ENCODE data around the gene ERBB2. TPM values are rescaled to one million over a fixed set of nuclear protein-coding genes. Genes with fewer than 3 reads are reported as not detected.

The ERBB2 gene
- total and polyA plus RNA-seq, 2 of the 8 experiments (the other 6 are each of a cell fraction or from before 2014, with no cell fraction given) = 183 to 394 TPM

DNA sequence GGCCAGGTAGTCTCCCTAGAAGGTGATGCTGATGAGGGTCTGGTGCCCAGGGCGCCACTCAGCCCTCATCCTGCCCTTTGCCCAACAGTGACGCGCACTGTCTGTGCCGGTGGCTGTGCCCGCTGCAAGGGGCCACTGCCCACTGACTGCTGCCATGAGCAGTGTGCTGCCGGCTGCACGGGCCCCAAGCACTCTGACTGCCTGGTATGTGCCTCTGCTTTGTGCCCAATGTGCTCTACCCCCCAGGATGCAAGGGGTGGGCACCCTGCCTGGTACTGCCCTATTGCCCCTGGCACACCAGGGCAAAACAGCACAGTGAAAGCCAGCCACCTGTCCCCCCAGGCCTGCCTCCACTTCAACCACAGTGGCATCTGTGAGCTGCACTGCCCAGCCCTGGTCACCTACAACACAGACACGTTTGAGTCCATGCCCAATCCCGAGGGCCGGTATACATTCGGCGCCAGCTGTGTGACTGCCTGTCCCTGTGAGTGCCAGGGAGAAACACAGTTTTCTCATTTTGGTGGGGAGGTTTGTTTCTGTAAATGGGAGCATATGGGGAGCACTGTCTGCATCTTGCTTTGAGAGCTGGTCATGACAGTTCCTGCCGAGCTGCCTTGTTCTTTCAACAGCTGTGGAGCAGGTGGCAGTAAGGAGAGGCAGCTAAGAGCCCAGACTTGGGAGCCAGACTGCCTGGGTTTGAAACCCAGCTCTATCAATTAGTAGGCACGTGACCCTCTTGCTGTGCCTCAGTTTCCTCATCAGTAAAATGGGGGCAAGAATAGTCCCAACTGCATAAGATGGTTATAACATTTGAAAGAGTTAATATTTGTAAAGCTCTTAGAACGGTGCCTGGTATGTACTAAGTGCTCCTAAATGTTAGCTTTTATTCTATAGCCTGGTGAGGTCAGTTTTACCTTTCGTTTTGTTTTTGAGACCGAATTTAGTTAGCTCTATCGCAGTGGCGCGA is 10.4 kb downstream of the ERBB2 start (continued):
- TF ChIP-seq, protein P1, sequence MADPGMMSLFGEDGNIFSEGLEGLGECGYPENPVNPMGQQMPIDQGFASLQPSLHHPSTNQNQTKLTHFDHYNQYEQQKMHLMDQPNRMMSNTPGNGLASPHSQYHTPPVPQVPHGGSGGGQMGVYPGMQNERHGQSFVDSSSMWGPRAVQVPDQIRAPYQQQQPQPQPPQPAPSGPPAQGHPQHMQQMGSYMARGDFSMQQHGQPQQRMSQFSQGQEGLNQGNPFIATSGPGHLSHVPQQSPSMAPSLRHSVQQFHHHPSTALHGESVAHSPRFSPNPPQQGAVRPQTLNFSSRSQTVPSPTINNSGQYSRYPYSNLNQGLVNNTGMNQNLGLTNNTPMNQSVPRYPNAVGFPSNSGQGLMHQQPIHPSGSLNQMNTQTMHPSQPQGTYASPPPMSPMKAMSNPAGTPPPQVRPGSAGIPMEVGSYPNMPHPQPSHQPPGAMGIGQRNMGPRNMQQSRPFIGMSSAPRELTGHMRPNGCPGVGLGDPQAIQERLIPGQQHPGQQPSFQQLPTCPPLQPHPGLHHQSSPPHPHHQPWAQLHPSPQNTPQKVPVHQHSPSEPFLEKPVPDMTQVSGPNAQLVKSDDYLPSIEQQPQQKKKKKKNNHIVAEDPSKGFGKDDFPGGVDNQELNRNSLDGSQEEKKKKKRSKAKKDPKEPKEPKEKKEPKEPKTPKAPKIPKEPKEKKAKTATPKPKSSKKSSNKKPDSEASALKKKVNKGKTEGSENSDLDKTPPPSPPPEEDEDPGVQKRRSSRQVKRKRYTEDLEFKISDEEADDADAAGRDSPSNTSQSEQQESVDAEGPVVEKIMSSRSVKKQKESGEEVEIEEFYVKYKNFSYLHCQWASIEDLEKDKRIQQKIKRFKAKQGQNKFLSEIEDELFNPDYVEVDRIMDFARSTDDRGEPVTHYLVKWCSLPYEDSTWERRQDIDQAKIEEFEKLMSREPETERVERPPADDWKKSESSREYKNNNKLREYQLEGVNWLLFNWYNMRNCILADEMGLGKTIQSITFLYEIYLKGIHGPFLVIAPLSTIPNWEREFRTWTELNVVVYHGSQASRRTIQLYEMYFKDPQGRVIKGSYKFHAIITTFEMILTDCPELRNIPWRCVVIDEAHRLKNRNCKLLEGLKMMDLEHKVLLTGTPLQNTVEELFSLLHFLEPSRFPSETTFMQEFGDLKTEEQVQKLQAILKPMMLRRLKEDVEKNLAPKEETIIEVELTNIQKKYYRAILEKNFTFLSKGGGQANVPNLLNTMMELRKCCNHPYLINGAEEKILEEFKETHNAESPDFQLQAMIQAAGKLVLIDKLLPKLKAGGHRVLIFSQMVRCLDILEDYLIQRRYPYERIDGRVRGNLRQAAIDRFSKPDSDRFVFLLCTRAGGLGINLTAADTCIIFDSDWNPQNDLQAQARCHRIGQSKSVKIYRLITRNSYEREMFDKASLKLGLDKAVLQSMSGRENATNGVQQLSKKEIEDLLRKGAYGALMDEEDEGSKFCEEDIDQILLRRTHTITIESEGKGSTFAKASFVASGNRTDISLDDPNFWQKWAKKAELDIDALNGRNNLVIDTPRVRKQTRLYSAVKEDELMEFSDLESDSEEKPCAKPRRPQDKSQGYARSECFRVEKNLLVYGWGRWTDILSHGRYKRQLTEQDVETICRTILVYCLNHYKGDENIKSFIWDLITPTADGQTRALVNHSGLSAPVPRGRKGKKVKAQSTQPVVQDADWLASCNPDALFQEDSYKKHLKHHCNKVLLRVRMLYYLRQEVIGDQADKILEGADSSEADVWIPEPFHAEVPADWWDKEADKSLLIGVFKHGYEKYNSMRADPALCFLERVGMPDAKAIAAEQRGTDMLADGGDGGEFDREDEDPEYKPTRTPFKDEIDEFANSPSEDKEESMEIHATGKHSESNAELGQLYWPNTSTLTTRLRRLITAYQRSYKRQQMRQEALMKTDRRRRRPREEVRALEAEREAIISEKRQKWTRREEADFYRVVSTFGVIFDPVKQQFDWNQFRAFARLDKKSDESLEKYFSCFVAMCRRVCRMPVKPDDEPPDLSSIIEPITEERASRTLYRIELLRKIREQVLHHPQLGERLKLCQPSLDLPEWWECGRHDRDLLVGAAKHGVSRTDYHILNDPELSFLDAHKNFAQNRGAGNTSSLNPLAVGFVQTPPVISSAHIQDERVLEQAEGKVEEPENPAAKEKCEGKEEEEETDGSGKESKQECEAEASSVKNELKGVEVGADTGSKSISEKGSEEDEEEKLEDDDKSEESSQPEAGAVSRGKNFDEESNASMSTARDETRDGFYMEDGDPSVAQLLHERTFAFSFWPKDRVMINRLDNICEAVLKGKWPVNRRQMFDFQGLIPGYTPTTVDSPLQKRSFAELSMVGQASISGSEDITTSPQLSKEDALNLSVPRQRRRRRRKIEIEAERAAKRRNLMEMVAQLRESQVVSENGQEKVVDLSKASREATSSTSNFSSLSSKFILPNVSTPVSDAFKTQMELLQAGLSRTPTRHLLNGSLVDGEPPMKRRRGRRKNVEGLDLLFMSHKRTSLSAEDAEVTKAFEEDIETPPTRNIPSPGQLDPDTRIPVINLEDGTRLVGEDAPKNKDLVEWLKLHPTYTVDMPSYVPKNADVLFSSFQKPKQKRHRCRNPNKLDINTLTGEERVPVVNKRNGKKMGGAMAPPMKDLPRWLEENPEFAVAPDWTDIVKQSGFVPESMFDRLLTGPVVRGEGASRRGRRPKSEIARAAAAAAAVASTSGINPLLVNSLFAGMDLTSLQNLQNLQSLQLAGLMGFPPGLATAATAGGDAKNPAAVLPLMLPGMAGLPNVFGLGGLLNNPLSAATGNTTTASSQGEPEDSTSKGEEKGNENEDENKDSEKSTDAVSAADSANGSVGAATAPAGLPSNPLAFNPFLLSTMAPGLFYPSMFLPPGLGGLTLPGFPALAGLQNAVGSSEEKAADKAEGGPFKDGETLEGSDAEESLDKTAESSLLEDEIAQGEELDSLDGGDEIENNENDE (IDR thresholded peaks at IDR 0.05; ENCODE audit: insufficient replicate concordance, low read length) = no peak
- no peak for TF ChIP-seq RAD21 (IDR thresholded peaks at IDR 0.05 in 1 of 2, conservative IDR thresholded peaks at IDR 0.05 in 1 of 2; ENCODE audit: low read depth in 2 of 2, low read length in 2 of 2)
- TF ChIP-seq TCF12 (IDR thresholded peaks at IDR 0.05; ENCODE audit: low read depth, low read length) = no peak
- TF ChIP-seq SRF (IDR thresholded peaks at IDR 0.05; ENCODE audit: low read depth, low read length) = no peak
- no peak for TF ChIP-seq BCL11A (IDR thresholded peaks at IDR 0.05; ENCODE audit: low read depth in 2 of 2, low read length in 2 of 2)
- TF ChIP-seq YY1 (IDR thresholded peaks at IDR 0.05; ENCODE audit: low read depth, low read length) = no peak
- no peak for TF ChIP-seq JUND (IDR thresholded peaks at IDR 0.05; ENCODE audit: low read length)
- no peak for TF ChIP-seq HDAC6 (IDR thresholded peaks at IDR 0.05; ENCODE audit: low read depth, low read length)
- TF ChIP-seq, protein P2, sequence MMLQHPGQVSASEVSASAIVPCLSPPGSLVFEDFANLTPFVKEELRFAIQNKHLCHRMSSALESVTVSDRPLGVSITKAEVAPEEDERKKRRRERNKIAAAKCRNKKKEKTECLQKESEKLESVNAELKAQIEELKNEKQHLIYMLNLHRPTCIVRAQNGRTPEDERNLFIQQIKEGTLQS (IDR thresholded peaks at IDR 0.05; ENCODE audit: insufficient read depth, low read depth, low read length) = no peak
